Parathyroid adenoma (tissue), 2 donors: ENCODE data around the gene B4GALNT3.

ENCODE experiments used
- H2AFZ ChIP-seq: fragments of 300-600 bp; sonication (generic); one replicate; pipeline ENCODE4 v1.7.0; 2017; ENCODE audit warnings: antibody characterized with exemption, mild to moderate bottlenecking
- H3K27ac ChIP-seq: fragments of 300-600 bp; sonication (generic); one replicate; pipeline ENCODE4 v1.7.0; 2017
- H3K27me3 ChIP-seq: fragments of 300-600 bp; sonication (generic); one replicate; pipeline ENCODE4 v1.7.0; 2017; ENCODE audit warnings: low read length; ENCODE audit not compliant: control insufficient read depth, insufficient read depth
- H3K36me3 ChIP-seq: fragments of 300-600 bp; sonication (generic); one replicate; pipeline ENCODE4 v1.7.0; 2017; ENCODE audit warnings: low read length; ENCODE audit not compliant: control insufficient read depth, insufficient read depth
- H3K4me1 ChIP-seq: fragments of 300-600 bp; sonication (generic); one replicate; pipeline ENCODE4 v1.7.0; 2017; ENCODE audit warnings: control low read depth
- H3K4me2 ChIP-seq: fragments of 300-600 bp; sonication (generic); one replicate; pipeline ENCODE4 v1.7.0; 2017; ENCODE audit warnings: low read length
- H3K4me3 ChIP-seq: fragments of 300-600 bp; sonication (generic); one replicate; pipeline ENCODE4 v1.7.0; 2017; ENCODE audit warnings: low read depth, low read length
- H3K79me2 ChIP-seq: fragments of 300-600 bp; sonication (generic); one replicate; pipeline ENCODE4 v1.7.0; 2017; ENCODE audit warnings: control low read depth
- H3K9ac ChIP-seq: fragments of 300-600 bp; sonication (generic); one replicate; pipeline ENCODE4 v1.7.0; 2017; ENCODE audit warnings: mild to moderate bottlenecking
- H3K9me3 ChIP-seq: fragments of 300-600 bp; sonication (generic); one replicate; pipeline ENCODE4 v1.7.0; 2017; ENCODE audit warnings: low read length; ENCODE audit not compliant: control insufficient read depth
- TF ChIP-seq, protein P1 (sequence below): fragments of 300-600 bp; sonication (generic); IDR thresholded peaks from one replicate; pipeline ENCODE4 v1.7.0; 2017; ENCODE audit warnings: antibody characterized with exemption, mild to moderate bottlenecking
- donor health status: primary hyperparathyroidism.

The B4GALNT3 gene

DNA sequence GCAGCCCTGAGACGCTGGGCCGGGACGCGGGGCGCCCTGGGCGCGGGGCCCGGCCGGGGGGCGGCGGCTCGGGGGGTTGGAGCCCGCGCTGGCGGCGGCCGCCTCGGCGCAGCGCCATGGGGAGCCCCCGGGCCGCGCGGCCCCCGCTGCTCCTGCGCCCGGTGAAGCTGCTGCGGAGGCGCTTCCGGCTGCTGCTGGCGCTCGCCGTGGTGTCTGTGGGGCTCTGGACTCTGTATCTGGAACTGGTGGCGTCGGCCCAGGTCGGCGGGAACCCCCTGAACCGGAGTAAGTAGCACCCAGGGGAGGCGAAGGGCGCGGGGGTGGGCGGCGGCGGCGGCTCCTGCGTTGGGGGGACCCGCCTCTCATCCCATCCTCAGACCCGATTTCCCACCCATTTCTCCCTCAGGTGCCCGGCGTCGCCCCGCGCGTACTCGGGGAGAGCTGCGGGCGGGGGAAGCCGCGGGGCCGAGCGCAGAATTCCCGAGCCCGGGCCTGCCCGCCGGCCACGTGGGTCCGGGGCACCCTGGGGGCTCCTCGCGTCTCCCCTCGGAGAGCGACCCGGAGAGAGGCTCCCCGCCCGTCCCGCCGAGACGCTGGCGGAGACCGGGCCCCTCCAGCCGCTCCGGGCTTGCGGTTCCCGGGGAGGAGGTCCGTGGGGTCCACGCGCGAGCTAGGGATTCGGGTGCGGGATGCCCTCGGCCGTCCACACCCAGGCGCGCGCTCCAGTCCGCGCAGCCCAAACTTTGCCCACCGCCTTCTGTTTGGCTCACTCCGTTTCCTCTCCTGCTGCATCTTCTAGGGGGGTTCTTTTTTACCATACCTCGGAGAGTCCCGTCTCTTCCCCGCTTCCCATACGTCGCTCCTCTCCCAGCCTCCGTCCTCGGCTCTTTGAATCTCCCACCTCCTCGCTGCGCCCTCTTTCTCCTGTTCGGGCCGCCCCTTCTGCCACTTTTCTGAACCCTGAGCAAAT, 807 bp downstream of the B4GALNT3 start:
- no peak overlapping the region for H3K27ac ChIP-seq
- no peak overlapping the region for H3K9ac ChIP-seq
- no peaks in the 10 kb centered on the region for H3K36me3 ChIP-seq
- peak overlapping the region; percentile 68 for H2AFZ ChIP-seq
- H3K4me1 ChIP-seq = peaks cover 36% of the 10 kb centered on the region
- H3K4me2 ChIP-seq = peak overlapping the region; percentile 80
- no peaks in the 10 kb centered on the region for H3K27me3 ChIP-seq
- H3K9me3 ChIP-seq = no peaks in the 10 kb centered on the region
- H3K4me3 ChIP-seq = peak overlapping the region; percentile 66
- no peaks in the 10 kb centered on the region for H3K79me2 ChIP-seq
- TF ChIP-seq, protein P1, sequence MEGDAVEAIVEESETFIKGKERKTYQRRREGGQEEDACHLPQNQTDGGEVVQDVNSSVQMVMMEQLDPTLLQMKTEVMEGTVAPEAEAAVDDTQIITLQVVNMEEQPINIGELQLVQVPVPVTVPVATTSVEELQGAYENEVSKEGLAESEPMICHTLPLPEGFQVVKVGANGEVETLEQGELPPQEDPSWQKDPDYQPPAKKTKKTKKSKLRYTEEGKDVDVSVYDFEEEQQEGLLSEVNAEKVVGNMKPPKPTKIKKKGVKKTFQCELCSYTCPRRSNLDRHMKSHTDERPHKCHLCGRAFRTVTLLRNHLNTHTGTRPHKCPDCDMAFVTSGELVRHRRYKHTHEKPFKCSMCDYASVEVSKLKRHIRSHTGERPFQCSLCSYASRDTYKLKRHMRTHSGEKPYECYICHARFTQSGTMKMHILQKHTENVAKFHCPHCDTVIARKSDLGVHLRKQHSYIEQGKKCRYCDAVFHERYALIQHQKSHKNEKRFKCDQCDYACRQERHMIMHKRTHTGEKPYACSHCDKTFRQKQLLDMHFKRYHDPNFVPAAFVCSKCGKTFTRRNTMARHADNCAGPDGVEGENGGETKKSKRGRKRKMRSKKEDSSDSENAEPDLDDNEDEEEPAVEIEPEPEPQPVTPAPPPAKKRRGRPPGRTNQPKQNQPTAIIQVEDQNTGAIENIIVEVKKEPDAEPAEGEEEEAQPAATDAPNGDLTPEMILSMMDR = no peak

DNA sequence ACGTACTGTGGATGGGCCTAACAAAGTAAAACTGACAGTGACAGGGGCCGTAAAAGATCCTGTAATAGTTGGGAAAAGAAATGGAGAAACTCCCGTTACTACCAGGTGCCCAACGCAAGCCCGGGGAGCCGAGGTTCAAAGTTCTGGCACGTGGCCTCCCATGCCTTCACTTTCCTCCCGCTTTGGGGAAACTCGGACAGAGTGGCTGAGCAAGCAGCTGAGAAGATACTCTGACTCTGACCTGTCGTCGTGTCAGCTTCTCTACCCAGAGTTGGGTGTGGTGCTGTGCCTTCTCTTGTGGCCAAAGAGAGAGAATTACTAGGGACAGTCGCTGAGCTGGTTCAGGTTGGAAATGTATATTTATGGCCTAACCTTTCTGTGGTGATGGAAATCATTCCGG, 1.7 kb downstream of the B4GALNT3 start:
- Histone ChIP-seq H3K4me3 (peak overlapping the region; percentile 66), H3K9me3 (no peaks in the 10 kb centered on the region), H3K9ac (no peak overlapping the region), H3K36me3 (no peaks in the 10 kb centered on the region), H2AFZ (peak overlapping the region; percentile 68), H3K4me2 (peak overlapping the region; percentile 80), H3K27ac (no peak overlapping the region), H3K4me1 (peaks cover 35% of the 10 kb centered on the region), H3K27me3 (no peaks in the 10 kb centered on the region), H3K79me2 (no peaks in the 10 kb centered on the region)
- TF ChIP-seq, protein P1 = no peak

DNA sequence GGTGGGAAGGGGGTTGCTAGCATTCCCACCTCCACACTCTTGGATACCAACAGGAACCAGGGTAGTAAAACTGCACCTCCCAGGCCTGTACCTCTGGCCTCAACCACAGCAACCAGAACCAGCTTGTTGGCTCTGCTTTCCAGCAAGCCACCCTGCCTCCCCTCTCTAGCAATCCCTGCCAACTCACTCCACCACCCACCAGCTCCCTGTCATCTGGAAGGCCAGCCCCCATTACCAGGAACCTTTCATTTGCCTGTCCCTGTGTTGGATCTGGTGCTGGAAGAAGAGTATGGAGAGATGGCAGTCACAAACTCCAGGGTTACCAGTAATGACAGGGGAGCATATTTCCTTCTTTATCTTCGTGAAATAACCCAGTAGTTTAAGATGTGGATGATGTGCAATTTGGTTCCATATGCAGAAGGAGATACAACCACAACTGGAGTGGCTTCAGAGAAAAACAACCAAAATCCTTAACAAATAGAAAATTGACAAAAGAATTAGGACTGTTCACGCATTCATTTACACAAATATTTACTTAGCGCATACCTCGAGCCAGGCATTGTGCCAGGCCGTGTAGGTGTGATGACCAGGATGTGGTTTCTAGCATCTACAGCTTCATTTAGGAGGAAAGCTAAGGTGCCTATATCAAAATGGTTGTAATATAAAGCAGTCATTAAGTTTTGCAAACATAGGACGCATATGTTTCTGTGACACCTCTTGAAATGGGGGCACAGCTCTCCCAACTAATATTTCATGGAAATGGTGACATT, 3.4 kb downstream of the B4GALNT3 start:
- no peaks in the 10 kb centered on the region for H3K9me3 ChIP-seq
- TF ChIP-seq, protein P1 = no peak
- no peaks in the 10 kb centered on the region for H3K36me3 ChIP-seq
- H3K4me3 ChIP-seq = no peak overlapping the region
- H3K9ac ChIP-seq = no peak overlapping the region
- H3K4me2 ChIP-seq = no peak overlapping the region
- H3K79me2 ChIP-seq = no peaks in the 10 kb centered on the region
- no peak overlapping the region for H2AFZ ChIP-seq
- no peaks in the 10 kb centered on the region for H3K27me3 ChIP-seq
- H3K27ac ChIP-seq = no peak overlapping the region
- peaks cover 19% of the 10 kb centered on the region for H3K4me1 ChIP-seq

DNA sequence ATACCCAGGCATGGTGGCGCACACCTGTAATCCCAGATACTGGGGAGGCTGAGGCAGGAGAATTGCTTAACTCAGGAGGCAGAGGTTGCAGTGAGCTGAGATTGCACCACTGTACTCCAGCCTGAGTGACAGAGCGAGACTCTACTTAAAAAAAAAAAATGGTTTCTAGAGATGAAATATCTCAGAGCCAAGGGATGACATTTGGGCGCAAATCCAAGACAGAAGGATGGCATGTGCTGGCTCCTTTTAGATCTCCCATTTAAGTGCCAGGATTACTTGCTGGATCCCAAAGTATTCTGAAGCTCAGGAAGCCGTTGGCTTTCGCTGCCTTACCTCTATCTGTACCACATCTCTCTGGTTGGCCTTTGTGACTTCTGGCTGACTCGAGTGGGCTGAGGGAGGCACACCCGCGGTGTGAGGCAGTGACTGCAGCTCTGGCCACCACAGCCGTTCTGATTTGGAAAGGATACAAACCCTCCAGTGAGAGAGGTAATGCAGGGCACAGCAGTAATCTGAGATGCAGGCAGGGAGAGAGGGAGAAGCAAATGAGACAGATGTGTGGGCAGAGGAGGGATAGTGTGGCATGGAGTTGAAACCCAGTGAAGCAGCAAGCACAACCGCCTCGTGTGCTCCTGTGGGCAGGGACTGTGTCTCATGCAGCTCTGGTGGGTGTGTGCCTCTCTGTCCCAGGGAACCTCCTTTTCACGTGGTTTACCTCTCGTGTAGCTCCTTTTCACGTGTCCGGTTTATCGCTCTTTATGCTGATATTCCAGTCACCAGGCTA, 4.9 kb downstream of the B4GALNT3 start:
- Histone ChIP-seq H3K27me3 (no peaks in the 10 kb centered on the region), H3K36me3 (no peaks in the 10 kb centered on the region), H3K79me2 (peaks cover 7% of the 10 kb centered on the region), H3K27ac (peak overlapping the region; percentile 67), H3K4me3 (peak overlapping the region; percentile 41), H3K9me3 (no peaks in the 10 kb centered on the region), H3K4me1 (peaks cover 16% of the 10 kb centered on the region), H3K4me2 (peak overlapping the region; percentile 58), H2AFZ (no peak overlapping the region), H3K9ac (no peak overlapping the region)
- TF ChIP-seq, protein P1 = no peak
